HEK293 (cell line): ENCODE measurements around the gene LRRC49.

Experiments used
- CTCF ChIA-PET: fragments of 350-600 bp; formaldehyde crosslinking; extraction: SDS; loops from one replicate; lab custom pipeline; 2021; ENCODE audit warnings: antibody characterized with exemption; lab: Yijun Ruan, JAX
- POLR2A ChIA-PET: fragments of 300-600 bp; formaldehyde crosslinking; extraction: SDS; loops from one replicate; lab custom pipeline; 2020; ENCODE audit warnings: antibody characterized with exemption, inconsistent platforms; lab: Yijun Ruan, JAX
- H3K27ac ChIP-seq: fragments of 200-500 bp; sonication (Bioruptor generic); 2 replicates; pipeline ENCODE4 v1.5.1; 2014; ENCODE audit warnings: low read depth, low read length, control low read depth, inconsistent platforms; ENCODE audit errors: extremely low read depth
- H3K36me3 ChIP-seq, 2 experiments: fragments of 200-500 bp in 1 of 2; sonication (Bioruptor generic) in 1 of 2; 1 replicate in 1 of 2; 2 replicates in 1 of 2; pipeline ENCODE4 v1.5.1; 2014 to 2017; ENCODE audit warnings: inconsistent platforms in 2 of 2, low read length in 2 of 2; ENCODE audit not compliant: control insufficient read depth in 2 of 2, insufficient read depth in 1 of 2
- H3K4me1 ChIP-seq: fragments of 200-500 bp; sonication (Bioruptor generic); 2 replicates; pipeline ENCODE4 v1.5.1; 2014; ENCODE audit warnings: mild to moderate bottlenecking, low read length, inconsistent platforms; ENCODE audit not compliant: control insufficient read depth, insufficient read depth
- H3K4me3 ChIP-seq: 2 replicates; pipeline ENCODE4 v1.5.1; 2011; ENCODE audit warnings: low read depth, mild to moderate bottlenecking, control low read depth, low read length, moderate library complexity
- H3K9me3 ChIP-seq: fragments of 200-500 bp; sonication (Bioruptor generic); 2 replicates; pipeline ENCODE4 v1.5.1; 2014; ENCODE audit warnings: low read depth, low read length, inconsistent platforms; ENCODE audit not compliant: control insufficient read depth, insufficient read depth
- KLF17 ChIP-seq: fragments of 450-650 bp; formaldehyde crosslinking; IDR thresholded peaks from 2 replicates; pipeline ENCODE4 v1.5.1; 2016; ENCODE audit warnings: missing biosample characterization, missing genetic modification characterization
- OSR2 ChIP-seq: fragments of 450-650 bp; formaldehyde crosslinking; IDR thresholded peaks from 2 replicates; pipeline ENCODE4 v1.5.1; 2016; ENCODE audit warnings: missing biosample characterization, missing genetic modification characterization
- SCRT1 ChIP-seq: fragments of 450-650 bp; formaldehyde crosslinking; IDR thresholded peaks from 2 replicates; pipeline ENCODE4 v1.5.1; 2016; ENCODE audit warnings: missing biosample characterization, missing genetic modification characterization, borderline replicate concordance
- SETDB1 ChIP-seq: IDR thresholded peaks from one replicate; pipeline ENCODE4 v1.6.1; 2017; ENCODE audit warnings: mild to moderate bottlenecking, low read length, moderate library complexity, mixed read lengths; ENCODE audit not compliant: insufficient read length
- SP7 ChIP-seq: fragments of 450-650 bp; formaldehyde crosslinking; IDR thresholded peaks from 2 replicates; pipeline ENCODE4 v1.5.1; 2016; ENCODE audit warnings: missing biosample characterization, missing genetic modification characterization
- YY1 ChIP-seq: fragments of 450-650 bp; formaldehyde crosslinking; IDR thresholded peaks from 2 replicates; pipeline ENCODE4 v1.5.1; 2018; ENCODE audit warnings: missing biosample characterization, missing genetic modification characterization
- ZBTB17 ChIP-seq: fragments of 450-650 bp; formaldehyde crosslinking; IDR thresholded peaks from 2 replicates; pipeline ENCODE4 v1.5.1; 2016; ENCODE audit warnings: missing biosample characterization, missing genetic modification characterization
- ZBTB48 ChIP-seq: fragments of 450-650 bp; formaldehyde crosslinking; IDR thresholded peaks from 2 replicates; pipeline ENCODE4 v1.5.1; 2016; ENCODE audit warnings: missing biosample characterization, missing genetic modification characterization
- ZBTB6 ChIP-seq: fragments of 450-650 bp; formaldehyde crosslinking; IDR thresholded peaks from 2 replicates; pipeline ENCODE4 v1.5.1; 2017; ENCODE audit warnings: missing biosample characterization, missing genetic modification characterization
- ZNF114 ChIP-seq: fragments of 450-650 bp; formaldehyde crosslinking; IDR thresholded peaks from 2 replicates; pipeline ENCODE4 v1.5.0; 2017; ENCODE audit warnings: missing biosample characterization, missing genetic modification characterization
- ZNF19 ChIP-seq: fragments of 450-650 bp; formaldehyde crosslinking; IDR thresholded peaks from 2 replicates; pipeline ENCODE4; 2016; ENCODE audit warnings: missing biosample characterization, missing genetic modification characterization, low read depth
- ZNF211 ChIP-seq: fragments of 450-650 bp; formaldehyde crosslinking; IDR thresholded peaks from 2 replicates; pipeline ENCODE4 v1.5.1; 2016; ENCODE audit warnings: low read depth, missing biosample characterization, missing genetic modification characterization
- ZNF223 ChIP-seq: fragments of 450-650 bp; formaldehyde crosslinking; IDR thresholded peaks from 2 replicates; pipeline ENCODE4 v1.5.1; 2016; ENCODE audit warnings: missing biosample characterization, missing genetic modification characterization
- ZNF266 ChIP-seq: fragments of 450-650 bp; formaldehyde crosslinking; IDR thresholded peaks from 2 replicates; pipeline ENCODE4 v1.5.1; 2016; ENCODE audit warnings: missing biosample characterization, missing genetic modification characterization, low read depth
- ZNF280D ChIP-seq: fragments of 450-650 bp; formaldehyde crosslinking; IDR thresholded peaks from 2 replicates; pipeline ENCODE4 v1.5.1; 2016; ENCODE audit warnings: missing biosample characterization, missing genetic modification characterization
- ZNF292 ChIP-seq: fragments of 450-650 bp; formaldehyde crosslinking; IDR thresholded peaks from 2 replicates; pipeline ENCODE4 v1.5.1; 2016; ENCODE audit warnings: low read depth, missing biosample characterization, missing genetic modification characterization, borderline replicate concordance
- ZNF510 ChIP-seq: fragments of 450-650 bp; formaldehyde crosslinking; IDR thresholded peaks from 2 replicates; pipeline ENCODE4 v1.5.1; 2018; ENCODE audit warnings: mild to moderate bottlenecking, missing genetic modification characterization, missing biosample characterization; ENCODE audit not compliant: insufficient replicate concordance
- ZNF513 ChIP-seq: fragments of 450-650 bp; IDR thresholded peaks from 2 replicates; pipeline ENCODE4 v1.5.1; 2018; ENCODE audit warnings: missing biosample characterization, missing genetic modification characterization
- ZNF518A ChIP-seq: fragments of 450-650 bp; formaldehyde crosslinking; conservative IDR thresholded peaks from 2 replicates; pipeline ENCODE4 v1.5.1; 2016; ENCODE audit warnings: low read depth, missing biosample characterization, missing genetic modification characterization
- ZNF558 ChIP-seq: fragments of 450-650 bp; formaldehyde crosslinking; IDR thresholded peaks from 2 replicates; pipeline ENCODE4 v1.5.1; 2016; ENCODE audit warnings: missing biosample characterization, missing genetic modification characterization
- ZNF580 ChIP-seq: fragments of 450-650 bp; formaldehyde crosslinking; IDR thresholded peaks from 2 replicates; pipeline ENCODE4 v1.5.1; 2016; ENCODE audit warnings: missing biosample characterization, missing genetic modification characterization
- ZNF639 ChIP-seq: fragments of 450-650 bp; formaldehyde crosslinking; IDR thresholded peaks from 2 replicates; pipeline ENCODE4 v1.5.1; 2016; ENCODE audit warnings: missing biosample characterization, missing genetic modification characterization

The LRRC49 gene

GRCh38 chr15:70950953-70951352 is 58.3 kb downstream of the LRRC49 start:
- TF ChIP-seq ZNF639 (tag by site-specific recombination) (0 out of 2 replicates have a peak, but pooled peaks have one; percentile 18), ZNF580 (tag by site-specific recombination) (peak; percentile 69; the same call in 1 of the 2 replicates), ZNF19 (tag by site-specific recombination) (no peak), ZBTB17 (no peak), ZNF292 (tag by site-specific recombination) (no peak), ZNF558 (tag by site-specific recombination) (no peak), YY1 (no peak), ZNF266 (no peak), OSR2 (tag by site-specific recombination) (no peak), ZNF518A (tag by site-specific recombination) (no peak), ZBTB6 (tag by site-specific recombination) (no peak), SCRT1 (tag by site-specific recombination) (no peak), ZNF513 (no peak), ZNF114 (tag by site-specific recombination) (no peak), ZBTB48 (no peak), ZNF211 (no peak), SETDB1 (no peak), ZNF510 (tag by site-specific recombination) (no peak), SP7 (no peak), ZNF223 (tag by site-specific recombination) (no peak), KLF17 (tag by site-specific recombination) (no peak), ZNF280D (tag by site-specific recombination) (peak; percentile 97)
- no peak overlapping the region for H3K4me3 ChIP-seq
- H3K9me3 ChIP-seq = no peaks in the 10 kb centered on the region
- CTCF ChIA-PET = interaction anchor here (1.0 kb wide), 1 partner anchor 14 kb away, joined by 3 read pairs; no protein-coding TSS in a partner anchor
- no peak overlapping the region for H3K27ac ChIP-seq
- POLR2A ChIA-PET = no interaction called here
- no peaks in the 10 kb centered on the region for H3K36me3 ChIP-seq
- peaks cover 3% of the 10 kb centered on the region for H3K4me1 ChIP-seq
